H1 (cell line): ENCODE data around the gene TAS2R38. TPM values are rescaled to one million over a fixed set of nuclear protein-coding genes. Genes with fewer than 3 reads are reported as not detected.

Experiments
- BCL11A ChIP-seq, 2 experiments: IDR thresholded peaks; one replicate each; pipeline ENCODE4 v1.6.1; 2011; ENCODE audit warnings: low read depth in 2 of 2, low read length in 2 of 2, mild to moderate bottlenecking in 2 of 2
- CBX5 ChIP-seq: fragments of 300-800, 300-1000 bp; sonication (generic); IDR thresholded peaks from 2 replicates; pipeline ENCODE4 v1.7.1; 2016; ENCODE audit warnings: antibody characterized with exemption, low read length, low read depth
- CEBPB ChIP-seq: IDR thresholded peaks from 2 replicates; pipeline ENCODE4 v1.6.1; 2012; ENCODE audit warnings: low read depth, low read length
- JUN ChIP-seq: IDR thresholded peaks from 2 replicates; pipeline ENCODE4 v1.6.1; 2011; ENCODE audit warnings: low read depth, mild to moderate bottlenecking, improper control_type of control experiment, low read length
- POLR2AphosphoS5 ChIP-seq: IDR thresholded peaks from 2 replicates; pipeline ENCODE4 v1.6.1; 2011; ENCODE audit warnings: low read depth, low read length
- POU5F1 ChIP-seq: IDR thresholded peaks from 2 replicates; pipeline ENCODE4 v1.6.1; 2011; ENCODE audit warnings: low read depth, mild to moderate bottlenecking, low read length, moderate library complexity
- RFX5 ChIP-seq: IDR thresholded peaks from 2 replicates; pipeline ENCODE4 v1.6.1; 2011; ENCODE audit warnings: low read depth, low read length, improper control_type of control experiment, borderline replicate concordance
- SRF ChIP-seq: IDR thresholded peaks from 2 replicates; pipeline ENCODE4 v1.6.1; 2011; ENCODE audit warnings: mild to moderate bottlenecking, low read depth, low read length, moderate library complexity
- TBP ChIP-seq: IDR thresholded peaks from 2 replicates; pipeline ENCODE4 v1.6.1; 2011; ENCODE audit warnings: low read depth, low read length, improper control_type of control experiment
- polyA plus RNA-seq, 7 experiments: library from polyadenylated mRNA; depleted of rRNA in 3 of 7; stranded (reverse) in 5 of 7; unstranded in 2 of 7; fragments of >200 nt in 5 of 7; fragments of 200-250 nt in 2 of 7; gene quantifications; 1 replicate in 5 of 7; 2 replicates in 1 of 7; 4 replicates in 1 of 7; pipeline versions ENCODE4 v1.2.1 to v1.2.3, GENCODE V29; 2011 to 2013; ENCODE audit warnings: missing spikeins in 2 of 7, mixed read lengths in 2 of 7
- total RNA-seq: library from RNA; stranded (reverse); fragmentation: NEBNext Ultra II Directional; extraction: Animal tissue kit (Norgen Biotek cat#: 25700); gene quantifications from 2 replicates; pipeline ENCODE4 v1.2.1, GENCODE V29; 2021

The TAS2R38 gene
- total and polyA plus RNA-seq, 2 of the 8 experiments (the other 6 are each of a cell fraction or from before 2014, with no cell fraction given), result 0.11 TPM; not detected in 1

DNA sequence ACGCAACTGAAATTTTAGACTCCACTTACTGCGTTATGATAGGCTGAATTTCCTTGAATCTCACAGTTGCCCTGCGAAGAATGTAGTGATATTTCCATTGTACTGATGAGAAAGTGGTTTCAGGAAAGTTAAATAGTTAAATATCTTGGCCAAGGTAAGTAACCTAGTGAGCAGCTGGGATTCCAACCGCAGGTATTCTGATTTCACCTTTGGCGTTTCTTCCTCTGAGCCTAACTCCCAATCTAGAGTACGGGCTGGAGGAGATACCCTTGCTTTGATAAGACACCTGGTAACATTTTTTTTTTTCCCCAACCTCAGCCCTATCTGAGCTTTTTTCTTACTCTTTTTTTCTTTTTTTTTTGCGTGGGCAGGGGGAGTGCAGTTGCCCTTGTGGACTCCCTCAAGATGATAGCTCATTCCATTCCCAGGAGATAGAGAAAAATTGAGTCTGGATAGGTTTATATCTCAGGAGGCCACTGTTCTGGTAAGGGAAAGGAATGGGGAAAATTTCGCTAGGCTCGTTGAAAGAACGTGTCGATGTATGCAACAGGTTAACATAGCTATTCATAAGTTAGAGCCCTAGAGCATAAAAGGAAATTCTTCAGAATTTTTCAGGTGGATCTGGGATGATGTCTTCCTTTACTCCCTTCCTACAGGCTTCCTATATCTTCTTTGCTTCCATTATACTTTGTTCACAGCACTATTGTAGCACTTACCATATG lies 3.1 kb upstream of the TAS2R38 start (continued):
- TF ChIP-seq JUN (no peak), POLR2AphosphoS5 (no peak), CBX5 (no peak), SRF (no peak), BCL11A (IDR thresholded peaks at IDR 0.05; ENCODE audit: low read depth in 2 of 2, low read length in 2 of 2) (no peak), CEBPB (no peak), POU5F1 (no peak), RFX5 (no peak), TBP (no peak)
